A549 (cell line): ENCODE data around the gene ADH5. TPM values are rescaled to one million over a fixed set of nuclear protein-coding genes. Genes with fewer than 3 reads are reported as not detected.
A peak's percentile ranks its signal among the peaks of the same experiment; 100 is the strongest.
"Not testable (repeated sequence)": the region's sequence is repeated elsewhere in the genome, so short reads cannot be mapped to it uniquely, and the experiment has no call there.

Experiments
- ATAC-seq, 2 experiments: fragments of 200-7000 bp in 1 of 2; fragments of >200 bp in 1 of 2; cut with Nextera tagmentation in 1 of 2; cut with Tn5 transposase in 1 of 2; 3 replicates each; pipeline versions ENCODE4 v1.8.0 to v1.9.1; 2018 to 2020; ENCODE audit warnings: mild to moderate bottlenecking in 1 of 2, moderate library complexity in 1 of 2
- CTCF ChIA-PET: fragments of 300-600 bp; sonication (Branson Sonifier 250); formaldehyde crosslinking; extraction: SDS; loops from one replicate; lab custom pipeline; 2021; ENCODE audit warnings: antibody characterized with exemption, inconsistent platforms; lab: Yijun Ruan, JAX
- POLR2A ChIA-PET: fragments of 350-600 bp; formaldehyde crosslinking; extraction: SDS; loops from one replicate; lab custom pipeline; 2021; ENCODE audit warnings: antibody characterized with exemption, inconsistent platforms; lab: Yijun Ruan, JAX
- DNase-seq, 2 experiments: peaks; one replicate each; pipeline versions ENCODE4 v3.0.0 to v3.0.0-alpha.2; 2011 to 2016; ENCODE audit warnings: low read depth in 1 of 2, low spot score in 1 of 2
- FAIRE-seq: peaks from 2 replicates; lab custom pipeline; 2011; peaks lifted over from hg19 to GRCh38; lab: Jason Lieb, UNC
- H3K27ac ChIP-seq, 2 experiments: fragments of >200 bp; sonication (Bioruptor Twin); formaldehyde crosslinking; 3 replicates each; pipeline ENCODE4 v1.5.1; 2016 to 2017
- H3K4me1 ChIP-seq: fragments of >200 bp; sonication (Bioruptor Twin); formaldehyde crosslinking; 3 replicates; pipeline ENCODE4 v1.6.1; 2016
- H3K4me2 ChIP-seq: fragments of >200 bp; sonication (Bioruptor Twin); formaldehyde crosslinking; 3 replicates; pipeline ENCODE4 v1.6.1; 2016
- H3K4me3 ChIP-seq: fragments of >200 bp; sonication (Bioruptor Twin); formaldehyde crosslinking; 3 replicates; pipeline ENCODE4 v1.5.1; 2016
- H3K9me3 ChIP-seq: fragments of >200 bp; sonication (Bioruptor Twin); formaldehyde crosslinking; 3 replicates; pipeline ENCODE4 v1.6.1; 2016
- BHLHE40 ChIP-seq: IDR thresholded peaks from 2 replicates; pipeline ENCODE4 v1.6.1; 2012; ENCODE audit warnings: low read depth, low read length, inconsistent platforms
- CBX8 ChIP-seq: fragments of 200-600 bp; sonication (generic); IDR thresholded peaks from 2 replicates; pipeline ENCODE4 v1.6.1; 2016
- CEBPB ChIP-seq, 2 experiments: fragments of >200 bp in 1 of 2; sonication (Bioruptor Twin) in 1 of 2; formaldehyde crosslinking in 1 of 2; IDR thresholded peaks; 2 replicates each; pipeline ENCODE4 v1.6.1; 2012 to 2016
- CHD2 ChIP-seq: fragments of 150-350 bp; IDR thresholded peaks from 2 replicates; pipeline ENCODE4 v1.6.1; 2014; ENCODE audit warnings: low read length; ENCODE audit not compliant: partially characterized antibody
- CHD4 ChIP-seq: fragments of 200-600 bp; sonication (generic); IDR thresholded peaks from 2 replicates; pipeline ENCODE4 v1.6.1; 2016; ENCODE audit warnings: antibody characterized with exemption, mild to moderate bottlenecking, borderline replicate concordance
- CTCF ChIP-seq: fragments of >200 bp; sonication (Bioruptor Twin); formaldehyde crosslinking; IDR thresholded peaks from 3 replicates; pipeline ENCODE4 v1.5.1; 2016
- EHMT2 ChIP-seq: fragments of 200-600 bp; sonication (generic); IDR thresholded peaks from 2 replicates; pipeline ENCODE4 v1.6.1; 2016; ENCODE audit warnings: antibody characterized with exemption, low read depth, mild to moderate bottlenecking, moderate library complexity
- EP300 ChIP-seq, 2 experiments: fragments of >200 bp; sonication (Bioruptor Twin); formaldehyde crosslinking; IDR thresholded peaks; 2 replicates in 1 of 2; 3 replicates in 1 of 2; pipeline ENCODE4 v1.6.1; 2016 to 2017
- HMGXB4 ChIP-seq: fragments of 250-450 bp; sonication (Bioruptor Pico); IDR thresholded peaks from 2 replicates; pipeline ENCODE4 v1.5.0; 2021; ENCODE audit warnings: mild to moderate bottlenecking, moderate library complexity, borderline replicate concordance
- KDM5A ChIP-seq: fragments of 200-600 bp; sonication (generic); IDR thresholded peaks from 2 replicates; pipeline ENCODE4 v1.6.1; 2016; ENCODE audit warnings: antibody characterized with exemption, mild to moderate bottlenecking
- MAFK ChIP-seq: fragments of 450-650 bp; IDR thresholded peaks from 2 replicates; pipeline ENCODE4 v1.6.1; 2014; ENCODE audit not compliant: partially characterized antibody
- NPAS2 ChIP-seq: fragments of 250-450 bp; sonication (Bioruptor Pico); IDR thresholded peaks from 2 replicates; pipeline ENCODE4 v1.8.0; 2022; ENCODE audit warnings: mild to moderate bottlenecking, moderate library complexity, borderline replicate concordance
- ZFP36 ChIP-seq: fragments of 450-650 bp; IDR thresholded peaks from 2 replicates; pipeline ENCODE4 v1.6.1; 2014; ENCODE audit warnings: borderline replicate concordance; ENCODE audit not compliant: partially characterized antibody
- WGBS: methylation state at CpG from one replicate; pipeline ENCODE4 v1.1.6; 2017; ENCODE audit errors: missing lambda C conversion rate; 5-methylcytosine and 5-hydroxymethylcytosine counted together
- polyA plus RNA-seq, 4 experiments: library from polyadenylated mRNA; depleted of rRNA in 3 of 4; stranded (reverse); fragments of >200 nt; fragmentation: RNase III in 1 of 4; extraction: RNeasy Plus Mini Kit Qiagen cat#74134 plus additional on column Dnase treatment in 1 of 4; gene quantifications; 2 replicates in 3 of 4; 3 replicates in 1 of 4; pipeline ENCODE4 v1.2.3, GENCODE V29; 2011 to 2017

Gene ADH5
- polyA plus RNA-seq, 2 of the 4 experiments (the other 2 are of a cell fraction) = 124 to 152 TPM

DNA sequence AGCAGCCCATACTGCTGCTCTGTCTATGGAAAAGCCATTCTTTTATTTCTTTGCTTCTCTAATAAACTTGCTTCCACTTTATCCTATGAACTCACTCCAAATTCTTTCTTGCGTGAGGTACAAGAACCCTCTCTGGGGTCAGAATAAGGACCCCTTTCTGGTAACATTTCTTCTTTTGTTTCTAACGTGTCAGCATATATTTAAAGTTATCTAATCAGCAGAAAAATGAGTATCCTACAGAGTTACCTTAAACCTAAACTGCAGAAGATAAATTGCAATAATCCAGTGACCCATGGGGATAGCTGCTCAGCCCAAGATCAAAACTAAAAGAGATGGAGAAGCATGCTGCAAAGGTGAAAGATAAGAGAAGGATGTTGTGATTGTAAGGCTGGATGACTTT lies 4.0 kb downstream of the ADH5 start:
- Histone ChIP-seq H3K9me3 (no peaks in the 10 kb centered on the region), H3K4me3 (no peak overlapping the region), H3K4me1 (peaks cover 7% of the 10 kb centered on the region), H3K27ac (no peak overlapping the region), H3K4me2 (no peak overlapping the region)
- POLR2A ChIA-PET = no interaction called here
- TF ChIP-seq CHD2 = no peak
- TF ChIP-seq MAFK = peak; percentile 75
- 96% methylated on average over 2 of the region's 2 CpGs for WGBS
- no peak for ATAC-seq
- no peak for FAIRE-seq
- no peak for DNase-seq
- CTCF ChIA-PET = no interaction called here

- ChIA-PET CTCF (interaction anchor here (1.0 kb wide), 1 partner anchor 818 kb away, joined by 3 read pairs; no protein-coding TSS in a partner anchor), POLR2A (no interaction called here)
- no peak for DNase-seq
- no peak for FAIRE-seq
- TF ChIP-seq EP300 (IDR thresholded peaks at IDR 0.05) = no peak
- no peak for TF ChIP-seq HMGXB4 (CRISPR knock-in tag)
- H3K9me3 ChIP-seq = no peaks in the 10 kb centered on the region
- no peak overlapping the region for H3K27ac ChIP-seq
- peaks cover 6% of the 10 kb centered on the region for H3K4me1 ChIP-seq
- H3K4me2 ChIP-seq = no peak overlapping the region
- WGBS = 94% methylated on average over 5 of the region's 5 CpGs
- H3K4me3 ChIP-seq = no peak overlapping the region
- ATAC-seq = no peak
Observed at GRCh38 chr4:99082192-99082591, 6.4 kb downstream of the ADH5 start.

GRCh38 chr4:99080869-99081268 lies 7.7 kb downstream of the ADH5 start:
- FAIRE-seq = not testable (repeated sequence)

GRCh38 chr4:99079625-99080295 lies 8.8 kb downstream of the ADH5 start:
- no peak overlapping the region for H3K27ac ChIP-seq
- 87% methylated on average over 5 of the region's 5 CpGs for WGBS
- no peak for FAIRE-seq
- DNase-seq = no peak
- H3K4me1 ChIP-seq = no peaks in the 10 kb centered on the region
- no peak overlapping the region for H3K4me2 ChIP-seq
- H3K9me3 ChIP-seq = no peaks in the 10 kb centered on the region
- POLR2A ChIA-PET = interaction anchor here (1.6 kb wide), 1 partner anchor 9 kb away, joined by 4 read pairs; the partner anchor contains the start of gene ADH5
- TF ChIP-seq HMGXB4 (CRISPR knock-in tag) (no peak), CHD4 (no peak), KDM5A (no peak), CTCF (no peak), CEBPB (IDR thresholded peaks at IDR 0.05) (no peak), EHMT2 (no peak), BHLHE40 (no peak), NPAS2 (no peak), CBX8 (no peak), ZFP36 (no peak)
- TF ChIP-seq, all 56 proteins: peak for 0
- CTCF ChIA-PET = no interaction called here
- H3K4me3 ChIP-seq = no peak overlapping the region
- no peak for ATAC-seq

More at GRCh38 chr4:99080869-99081268, 7.7 kb downstream of the ADH5 start:
- POLR2A ChIA-PET = interaction anchor here (1.6 kb wide), 1 partner anchor 8 kb away, joined by 4 read pairs; the partner anchor contains the start of gene ADH5
- H3K4me3 ChIP-seq, H3K9me3 ChIP-seq, ATAC-seq, DNase-seq, H3K4me1 ChIP-seq, H3K4me2 ChIP-seq, H3K27ac ChIP-seq: not testable (repeated sequence)
- WGBS = 67% methylated on average over 6 of the region's 6 CpGs
- CTCF ChIA-PET = interaction anchor here (0.6 to 0.7 kb wide), 2 partner anchors 11 to 85 kb away, joined by 3 to 4 read pairs; partner anchors contain the start of gene METAP1
